CD4-positive, alpha-beta T cell treated with Interleukin-12 subunit alpha and Interleukin-12 subunit beta, for 1 hour (primary cell): ENCODE data around the gene POLG.

Experiments
- DNase-seq: peaks from one replicate; pipeline ENCODE4 v3.0.0-alpha.2; 2020

Gene POLG

GRCh38 chr15:89334510-89335297, at the start of gene POLG:
Gene POLG (minus strand): TSS chr15:89334824. CDS start chr15:89333754, 1,070 bp downstream.
- peak; percentile 99 for DNase-seq

GRCh38 chr15:89384176-89384604, 49.6 kb upstream of the POLG start:
- DNase-seq = no peak

GRCh38 chr15:89383365-89384175, 48.9 kb upstream of the POLG start:
- no peak for DNase-seq

DNA sequence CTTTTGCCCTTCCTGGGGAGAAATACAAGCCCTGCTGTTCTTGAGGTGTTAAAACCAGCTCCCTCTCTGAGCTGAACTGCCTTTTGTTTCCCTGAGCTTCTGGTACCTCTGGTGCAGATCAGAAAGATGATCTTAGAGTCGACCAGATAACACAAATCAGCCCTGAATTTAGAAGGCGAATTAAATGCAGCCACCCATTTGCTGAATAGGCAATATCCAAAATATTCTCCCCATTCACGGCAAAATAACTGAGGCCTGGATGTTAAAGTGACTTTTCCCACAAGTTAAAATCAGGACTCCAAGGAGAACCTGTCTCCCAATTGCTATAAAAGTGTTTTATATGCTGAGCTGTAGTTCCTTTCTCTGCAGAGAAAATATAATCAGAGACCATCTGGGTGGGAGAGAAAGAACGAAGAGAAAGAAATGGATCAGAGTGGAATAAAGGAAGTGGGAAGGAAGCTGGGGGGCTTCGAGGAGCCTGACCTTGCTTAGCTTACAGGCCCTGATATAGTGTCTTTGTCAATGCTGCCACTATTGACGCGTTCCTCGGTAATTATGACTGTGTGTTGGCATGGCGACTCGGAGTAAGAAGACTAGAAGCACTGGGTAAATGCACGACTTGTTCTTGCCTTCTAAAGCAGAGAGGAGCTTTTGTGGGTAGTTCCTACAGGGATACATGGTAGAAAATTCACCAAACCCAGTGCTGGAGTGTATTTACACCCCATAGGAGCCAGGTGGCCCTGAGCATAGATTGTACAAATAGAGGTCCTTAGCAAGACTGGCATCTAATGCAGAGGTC, 47.5 kb upstream of the POLG start:
- no peak for DNase-seq

DNA sequence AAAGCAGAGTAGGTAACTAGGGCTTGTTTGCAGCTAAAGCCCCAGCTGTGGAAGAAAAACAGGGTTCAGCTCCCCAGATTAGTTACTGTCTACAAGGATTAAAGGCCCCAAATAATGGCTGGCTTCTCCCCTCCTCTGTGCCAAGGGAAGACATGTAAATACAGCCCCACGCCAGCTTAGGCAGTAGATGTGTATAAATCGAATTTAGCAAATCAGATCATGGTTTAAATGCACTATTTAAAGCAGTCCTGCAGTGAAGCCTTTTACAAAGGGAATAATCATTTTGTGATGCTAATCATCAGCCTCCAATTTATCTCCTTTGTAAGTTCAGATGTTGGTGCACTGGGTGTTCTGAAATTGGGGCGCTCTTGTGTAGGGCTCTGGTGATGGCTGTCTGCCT, 46.7 kb upstream of the POLG start:
- no peak for DNase-seq

DNA sequence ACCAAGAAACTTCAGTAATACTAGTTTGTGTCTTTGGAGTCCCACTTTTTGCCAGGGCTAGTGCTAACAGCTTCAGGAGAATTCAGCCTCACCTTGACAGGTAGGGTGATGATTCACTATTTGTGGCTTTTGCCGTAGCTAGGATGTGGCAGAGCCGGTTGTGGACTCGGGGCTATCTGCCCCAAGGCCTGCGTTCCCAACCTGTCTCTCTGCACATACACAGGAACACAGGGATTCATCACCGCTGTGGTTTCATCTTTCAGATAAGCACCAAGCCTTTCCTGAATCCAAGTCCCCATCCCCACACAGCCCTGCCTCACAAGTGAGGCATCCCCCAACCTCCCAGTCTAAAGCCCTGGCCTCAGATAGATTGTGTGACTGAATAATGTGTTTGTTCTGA, 45.2 kb upstream of the POLG start:
- no peak for DNase-seq

- DNase-seq = no peak
Observed at GRCh38 chr15:89379251-89379695, 44.6 kb upstream of the POLG start.

- no peak for DNase-seq
Observed at GRCh38 chr15:89378296-89379151, 43.9 kb upstream of the POLG start.

DNA sequence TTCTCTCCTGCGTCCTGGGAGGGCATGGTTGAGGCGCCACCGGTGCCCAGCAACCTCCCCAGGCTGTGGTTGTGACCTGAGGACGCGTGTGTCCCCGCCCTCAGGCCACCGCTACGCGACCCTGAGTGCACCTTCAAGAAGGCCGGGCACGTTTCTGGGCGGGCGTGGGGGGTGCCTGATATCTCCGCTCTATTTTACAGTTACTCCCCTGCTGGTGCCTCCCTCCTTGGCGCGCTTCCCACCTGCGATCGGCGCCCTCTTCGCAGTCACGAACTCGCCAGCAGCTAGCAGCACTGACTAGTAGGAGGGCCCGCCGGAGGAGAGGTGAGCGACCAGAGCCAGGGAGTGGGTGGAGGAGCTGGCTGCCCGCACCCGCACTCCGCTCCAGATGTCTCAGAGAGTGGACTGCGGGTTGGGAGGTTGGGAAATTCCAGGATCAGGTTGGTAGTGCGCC, 43.2 kb upstream of the POLG start:
- no peak for DNase-seq

- DNase-seq = no peak
Observed at GRCh38 chr15:89377024-89377841, 42.6 kb upstream of the POLG start.

- no peak for DNase-seq
Observed at GRCh38 chr15:89376388-89376787, 41.8 kb upstream of the POLG start.

GRCh38 chr15:89375093-89376005, 40.7 kb upstream of the POLG start:
- DNase-seq = no peak

GRCh38 chr15:89374086-89374981, 39.7 kb upstream of the POLG start:
- DNase-seq = no peak

GRCh38 chr15:89372069-89372935, 37.7 kb upstream of the POLG start:
- no peak for DNase-seq

- no peak for DNase-seq
Observed at GRCh38 chr15:89371228-89372044, 36.8 kb upstream of the POLG start.

- DNase-seq = no peak
Observed at GRCh38 chr15:89370978-89371227, 36.3 kb upstream of the POLG start.
